Mesothelial cell of epicardium (in vitro differentiated cells): ENCODE measurements around the gene KLRC4. TPM values are rescaled to one million over a fixed set of nuclear protein-coding genes. Genes with fewer than 3 reads are reported as not detected.
"Not testable (repeated sequence)": the region's sequence is repeated elsewhere in the genome, so short reads cannot be mapped to it uniquely, and the experiment has no call there.

Source experiments
- DNase-seq, 2 experiments: peaks; one replicate each; pipeline ENCODE4 v3.0.0; 2021; ENCODE audit warnings: low spot score in 2 of 2; ENCODE audit not compliant: unreplicated experiment in 2 of 2
- H3K27ac Mint-ChIP-seq: 2 replicates; pipeline ENCODE4 v1.8.0; 2021; ENCODE audit warnings: mixed read lengths
- H3K27me3 Mint-ChIP-seq: 2 replicates; pipeline ENCODE4 v1.8.0; 2021; ENCODE audit warnings: low read depth, mixed read lengths
- H3K36me3 Mint-ChIP-seq: 2 replicates; pipeline ENCODE4 v1.8.0; 2021; ENCODE audit warnings: mixed read lengths
- H3K4me1 Mint-ChIP-seq: 2 replicates; pipeline ENCODE4 v1.8.0; 2021; ENCODE audit warnings: mixed read lengths
- H3K4me3 Mint-ChIP-seq: 2 replicates; pipeline ENCODE4 v1.8.0; 2021; ENCODE audit warnings: mild to moderate bottlenecking, moderate library complexity, mixed read lengths
- H3K9me3 Mint-ChIP-seq: 2 replicates; pipeline ENCODE4 v1.8.0; 2021; ENCODE audit warnings: mixed read lengths
- CTCF ChIP-seq: fragments of 200-600 bp; sonication (generic); IDR thresholded peaks from one replicate; pipeline ENCODE4 v1.5.0; 2021; ENCODE audit warnings: antibody characterized with exemption; ENCODE audit not compliant: unreplicated experiment
- total RNA-seq: library from RNA; stranded (reverse); gene quantifications from 3 replicates; pipeline ENCODE4 v1.2.1, GENCODE V29; 2021

The KLRC4 gene
- total RNA-seq, 1 donor from 2014 or later, result not detected

- no peak for TF ChIP-seq CTCF
- Mint-ChIP-seq H3K4me1 (peaks cover 32% of the 10 kb centered on the region), H3K4me3 (no peak overlapping the region), H3K9me3 (peaks cover 4% of the 10 kb centered on the region), H3K27ac (peak overlapping the region; percentile 74), H3K36me3 (peaks cover 31% of the 10 kb centered on the region), H3K27me3 (no peaks in the 10 kb centered on the region)
- DNase-seq, result no peak
Measured at GRCh38 chr12:10368206-10369171, 41.1 kb downstream of the KLRC4 start.

- H3K4me1 Mint-ChIP-seq, result peaks cover 29% of the 10 kb centered on the region
- H3K4me3 Mint-ChIP-seq, H3K27me3 Mint-ChIP-seq, DNase-seq, H3K9me3 Mint-ChIP-seq: not testable (repeated sequence)
- H3K27ac Mint-ChIP-seq, result peak overlapping the region; percentile 74
- peaks cover 31% of the 10 kb centered on the region for H3K36me3 Mint-ChIP-seq
Measured at GRCh38 chr12:10367714-10368113, 41.8 kb downstream of the KLRC4 start.

GRCh38 chr12:10366875-10367274 lies 42.7 kb downstream of the KLRC4 start:
- no peak for DNase-seq
- H3K36me3 Mint-ChIP-seq, result peaks cover 31% of the 10 kb centered on the region
- H3K27ac Mint-ChIP-seq, result no peak overlapping the region
- H3K4me1 Mint-ChIP-seq, result peaks cover 23% of the 10 kb centered on the region
- no peaks in the 10 kb centered on the region for H3K27me3 Mint-ChIP-seq
- no peak overlapping the region for H3K4me3 Mint-ChIP-seq
- TF ChIP-seq CTCF, result no peak
- peaks cover 4% of the 10 kb centered on the region for H3K9me3 Mint-ChIP-seq

- Mint-ChIP-seq H3K4me1 (peaks cover 24% of the 10 kb centered on the region), H3K9me3 (peaks cover 4% of the 10 kb centered on the region), H3K36me3 (peaks cover 26% of the 10 kb centered on the region), H3K4me3 (no peak overlapping the region), H3K27me3 (no peaks in the 10 kb centered on the region), H3K27ac (no peak overlapping the region)
- no peak for DNase-seq
- TF ChIP-seq CTCF, result peak; percentile 34
Measured at GRCh38 chr12:10365696-10366405, 43.7 kb downstream of the KLRC4 start.

GRCh38 chr12:10364815-10365622 lies 44.5 kb downstream of the KLRC4 start:
- DNase-seq, result peak in 1 of 2 experiments; percentile 63
- H3K9me3 Mint-ChIP-seq, result peaks cover 4% of the 10 kb centered on the region
- H3K4me3 Mint-ChIP-seq, result no peak overlapping the region
- no peak overlapping the region for H3K27ac Mint-ChIP-seq
- H3K36me3 Mint-ChIP-seq, result peaks cover 17% of the 10 kb centered on the region
- H3K27me3 Mint-ChIP-seq, result no peaks in the 10 kb centered on the region
- peaks cover 25% of the 10 kb centered on the region for H3K4me1 Mint-ChIP-seq
- no peak for TF ChIP-seq CTCF
